Peyer's patch (tissue), 4 donors: ENCODE results near the gene ESAM. TPM values are rescaled to one million over a fixed set of nuclear protein-coding genes. Genes with fewer than 3 reads are reported as not detected.

Experiments used
- DNase-seq, 3 donors: peaks; one replicate each; pipeline ENCODE4 v3.0.0-alpha.2; 2017 to 2019
- H3K27ac ChIP-seq, 4 donors: fragments of 200-600 bp; sonication (generic); one replicate each; pipeline ENCODE4 v1.5.1; 2016 to 2019
- H3K27me3 ChIP-seq, 2 donors: fragments of 200-600 bp; sonication (generic); one replicate each; pipeline ENCODE4 v1.5.1; 2019
- H3K36me3 ChIP-seq, 3 donors: fragments of 200-600 bp; sonication (generic); one replicate each; pipeline ENCODE4 v1.5.1; 2016 to 2019
- H3K4me1 ChIP-seq, 4 donors: fragments of 200-600 bp; sonication (generic); one replicate each; pipeline ENCODE4 v1.5.1; 2016 to 2019
- H3K4me3 ChIP-seq, 4 donors: fragments of 200-600 bp; sonication (generic); 1 replicate in 3 of 4; 2 replicates in 1 of 4; pipeline ENCODE4 v1.5.1; 2016 to 2019; ENCODE audit warnings: mild to moderate bottlenecking in 1 of 4
- H3K9me3 ChIP-seq, 4 donors: fragments of 200-600 bp; sonication (generic); one replicate each; pipeline ENCODE4 v1.5.1; 2016 to 2019; ENCODE audit warnings: mild to moderate bottlenecking in 1 of 4
- CTCF ChIP-seq, 6 experiments: fragments of 450-650 bp in 4 of 6; fragments of 200-600 bp in 2 of 6; sonication (generic) in 1 of 6; IDR thresholded peaks; one replicate each; pipeline ENCODE4 v1.5.1; 2017 to 2019; ENCODE audit warnings: antibody characterized with exemption in 6 of 6, mild to moderate bottlenecking in 3 of 6, moderate library complexity in 1 of 6
- POLR2A ChIP-seq, 2 donors: fragments of 450-650 bp; IDR thresholded peaks; one replicate each; pipeline ENCODE4 v1.5.1; 2017; ENCODE audit warnings: antibody characterized with exemption in 2 of 2, mild to moderate bottlenecking in 2 of 2, moderate library complexity in 2 of 2
- total RNA-seq, 4 donors: library from RNA; depleted of rRNA; stranded (reverse); fragments of >200 nt; gene quantifications; one replicate each; pipeline ENCODE4 v1.1.0, GENCODE V29; 2016

ESAM gene
- total RNA-seq, 4 donors from 2014 or later, result 1.2 to 11.1 (median 6.6) TPM

- Histone ChIP-seq H3K9me3 (no peaks in the 10 kb centered on the region), H3K27me3 (no peaks in the 10 kb centered on the region), H3K27ac (peak overlapping the region in 1 of 4 donors; percentile 7), H3K36me3 (no peaks in the 10 kb centered on the region), H3K4me3 (no peak overlapping the region), H3K4me1 (peaks cover 0 to 37% (median 3%) of the 10 kb centered on the region in 4 donors)
- DNase-seq, result no peak
- TF ChIP-seq CTCF (IDR thresholded peaks at IDR 0.05), result no peak
- TF ChIP-seq POLR2A (IDR thresholded peaks at IDR 0.05), result no peak
These were observed 13.4 kb downstream of the ESAM start for GRCh38 chr11:124748481-124749343.

- H3K4me1 ChIP-seq, result peaks cover 0 to 37% (median 3%) of the 10 kb centered on the region in 4 donors
- H3K9me3 ChIP-seq, result no peaks in the 10 kb centered on the region
- H3K4me3 ChIP-seq, result no peak overlapping the region
- no peaks in the 10 kb centered on the region for H3K36me3 ChIP-seq
- no peak for DNase-seq
- H3K27me3 ChIP-seq, result no peaks in the 10 kb centered on the region
- peak overlapping the region in 1 of 4 donors; percentile 92 for H3K27ac ChIP-seq
- TF ChIP-seq CTCF (IDR thresholded peaks at IDR 0.05) (no peak), POLR2A (IDR thresholded peaks at IDR 0.05) (no peak)
These were observed 14.0 kb downstream of the ESAM start for GRCh38 chr11:124748100-124748418.

GRCh38 chr11:124747406-124748099 lies 14.5 kb downstream of the ESAM start:
- TF ChIP-seq POLR2A (IDR thresholded peaks at IDR 0.05), result no peak
- no peak for TF ChIP-seq CTCF (IDR thresholded peaks at IDR 0.05)
- Histone ChIP-seq H3K27ac (peak overlapping the region in 2 of 4 donors; percentile 77 to 92), H3K4me3 (peak overlapping the region in 2 of 4 donors; percentile 75), H3K27me3 (no peaks in the 10 kb centered on the region), H3K9me3 (no peaks in the 10 kb centered on the region), H3K36me3 (no peaks in the 10 kb centered on the region), H3K4me1 (peaks cover 0 to 34% (median 3%) of the 10 kb centered on the region in 4 donors)
- no peak for DNase-seq

GRCh38 chr11:124746621-124747243 lies 15.4 kb downstream of the ESAM start:
- Histone ChIP-seq H3K27ac (peak overlapping the region; percentile 77 to 92 (median 82)), H3K36me3 (no peaks in the 10 kb centered on the region), H3K4me3 (peak overlapping the region; percentile 64 to 75 (median 70)), H3K27me3 (no peaks in the 10 kb centered on the region), H3K9me3 (no peaks in the 10 kb centered on the region), H3K4me1 (peaks cover 0 to 26% (median 3%) of the 10 kb centered on the region in 4 donors)
- TF ChIP-seq POLR2A (IDR thresholded peaks at IDR 0.05) (peak; percentile 80 to 92), CTCF (IDR thresholded peaks at IDR 0.05) (peak; percentile 12 to 73 (median 58))
- peak; percentile 89 to 96 (median 96) for DNase-seq

GRCh38 chr11:124745835-124746620 lies 16.1 kb downstream of the ESAM start:
- H3K27ac ChIP-seq, result peak overlapping the region; percentile 77 to 92 (median 82)
- DNase-seq, result peak; percentile 55 to 72 (median 68)
- H3K4me1 ChIP-seq, result peaks cover 0 to 22% (median 3%) of the 10 kb centered on the region in 4 donors
- peak overlapping the region; percentile 64 to 75 (median 70) for H3K4me3 ChIP-seq
- no peak for TF ChIP-seq POLR2A (IDR thresholded peaks at IDR 0.05)
- TF ChIP-seq CTCF (IDR thresholded peaks at IDR 0.05), result peak in 4 of 6 experiments; percentile 13 to 56 (median 50)
- no peaks in the 10 kb centered on the region for H3K27me3 ChIP-seq
- no peaks in the 10 kb centered on the region for H3K36me3 ChIP-seq
- H3K9me3 ChIP-seq, result no peaks in the 10 kb centered on the region
